Measurements from ENCODE around the gene ACOX1. TPM values are rescaled to one million over a fixed set of nuclear protein-coding genes. Genes with fewer than 3 reads are reported as not detected.
A peak's percentile ranks its signal among the peaks of the same experiment; 100 is the strongest.

Gene ACOX1
- total and polyA plus RNA-seq, 2 of the 13 experiments (the other 11 are each of a cell fraction or from before 2014, with no cell fraction given) = 86.4 to 120 TPM

- TF ChIP-seq, protein P1, sequence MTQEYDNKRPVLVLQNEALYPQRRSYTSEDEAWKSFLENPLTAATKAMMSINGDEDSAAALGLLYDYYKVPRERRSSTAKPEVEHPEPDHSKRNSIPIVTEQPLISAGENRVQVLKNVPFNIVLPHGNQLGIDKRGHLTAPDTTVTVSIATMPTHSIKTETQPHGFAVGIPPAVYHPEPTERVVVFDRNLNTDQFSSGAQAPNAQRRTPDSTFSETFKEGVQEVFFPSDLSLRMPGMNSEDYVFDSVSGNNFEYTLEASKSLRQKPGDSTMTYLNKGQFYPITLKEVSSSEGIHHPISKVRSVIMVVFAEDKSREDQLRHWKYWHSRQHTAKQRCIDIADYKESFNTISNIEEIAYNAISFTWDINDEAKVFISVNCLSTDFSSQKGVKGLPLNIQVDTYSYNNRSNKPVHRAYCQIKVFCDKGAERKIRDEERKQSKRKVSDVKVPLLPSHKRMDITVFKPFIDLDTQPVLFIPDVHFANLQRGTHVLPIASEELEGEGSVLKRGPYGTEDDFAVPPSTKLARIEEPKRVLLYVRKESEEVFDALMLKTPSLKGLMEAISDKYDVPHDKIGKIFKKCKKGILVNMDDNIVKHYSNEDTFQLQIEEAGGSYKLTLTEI (CRISPR knock-in tag; conservative IDR thresholded peaks at IDR 0.05) = no peak
- TF ChIP-seq ZNF616 (CRISPR knock-in tag; IDR thresholded peaks at IDR 0.05; ENCODE audit: low read depth) (peak; percentile 70; the same call in 1 of the 2 replicates), ZNF407 (CRISPR knock-in tag; IDR thresholded peaks at IDR 0.05; ENCODE audit: not compliant biosample characterization) (no peak), MATR3 (CRISPR knock-in tag; IDR thresholded peaks at IDR 0.05) (no peak), NR1H2 (CRISPR knock-in tag; IDR thresholded peaks at IDR 0.05; ENCODE audit: borderline replicate concordance, low read depth) (peak; percentile 71; the same call in 1 of the 2 replicates), ZNF674 (CRISPR knock-in tag; IDR thresholded peaks at IDR 0.05; ENCODE audit: low read depth) (peak; percentile 88; the same call in 1 of the 2 replicates), ZNF850 (CRISPR knock-in tag; conservative IDR thresholded peaks at IDR 0.05) (no peak), ZNF12 (CRISPR knock-in tag; IDR thresholded peaks at IDR 0.05) (no peak; the same call in 1 of the 2 replicates), HNRNPLL (IDR thresholded peaks at IDR 0.05; ENCODE audit: low read depth, low read length, poor library complexity, severe bottlenecking) (peak; percentile 83), ZNF670 (CRISPR knock-in tag; IDR thresholded peaks at IDR 0.05; ENCODE audit: borderline replicate concordance) (no peak), NFE2L2 (IDR thresholded peaks at IDR 0.05; ENCODE audit: low read length) (no peak), ZNF777 (CRISPR knock-in tag; IDR thresholded peaks at IDR 0.05) (peak; percentile 90)
- TF ChIP-seq, protein P2, sequence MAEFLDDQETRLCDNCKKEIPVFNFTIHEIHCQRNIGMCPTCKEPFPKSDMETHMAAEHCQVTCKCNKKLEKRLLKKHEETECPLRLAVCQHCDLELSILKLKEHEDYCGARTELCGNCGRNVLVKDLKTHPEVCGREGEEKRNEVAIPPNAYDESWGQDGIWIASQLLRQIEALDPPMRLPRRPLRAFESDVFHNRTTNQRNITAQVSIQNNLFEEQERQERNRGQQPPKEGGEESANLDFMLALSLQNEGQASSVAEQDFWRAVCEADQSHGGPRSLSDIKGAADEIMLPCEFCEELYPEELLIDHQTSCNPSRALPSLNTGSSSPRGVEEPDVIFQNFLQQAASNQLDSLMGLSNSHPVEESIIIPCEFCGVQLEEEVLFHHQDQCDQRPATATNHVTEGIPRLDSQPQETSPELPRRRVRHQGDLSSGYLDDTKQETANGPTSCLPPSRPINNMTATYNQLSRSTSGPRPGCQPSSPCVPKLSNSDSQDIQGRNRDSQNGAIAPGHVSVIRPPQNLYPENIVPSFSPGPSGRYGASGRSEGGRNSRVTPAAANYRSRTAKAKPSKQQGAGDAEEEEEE (CRISPR knock-in tag; IDR thresholded peaks at IDR 0.05; ENCODE audit: borderline replicate concordance) = no peak
- TF ChIP-seq, protein P3, sequence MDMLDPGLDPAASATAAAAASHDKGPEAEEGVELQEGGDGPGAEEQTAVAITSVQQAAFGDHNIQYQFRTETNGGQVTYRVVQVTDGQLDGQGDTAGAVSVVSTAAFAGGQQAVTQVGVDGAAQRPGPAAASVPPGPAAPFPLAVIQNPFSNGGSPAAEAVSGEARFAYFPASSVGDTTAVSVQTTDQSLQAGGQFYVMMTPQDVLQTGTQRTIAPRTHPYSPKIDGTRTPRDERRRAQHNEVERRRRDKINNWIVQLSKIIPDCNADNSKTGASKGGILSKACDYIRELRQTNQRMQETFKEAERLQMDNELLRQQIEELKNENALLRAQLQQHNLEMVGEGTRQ (IDR thresholded peaks at IDR 0.05; ENCODE audit: low read depth, low read length) = no peak
- TF ChIP-seq, protein P3 (CRISPR knock-in tag; IDR thresholded peaks at IDR 0.05; ENCODE audit: borderline replicate concordance) = no peak
These were observed 82.4 kb downstream of the ACOX1 start, which contains the start of gene TRIM65 (continued) for GRCh38 chr17:75896415-75897159.
